ELF-1 (cell line): ENCODE measurements around the gene CCL21.

Source experiments
- DNase-seq: peaks from one replicate; pipeline ENCODE4 v3.0.0-alpha.2; 2016; ENCODE audit warnings: low read depth, low spot score

CCL21 gene

DNA sequence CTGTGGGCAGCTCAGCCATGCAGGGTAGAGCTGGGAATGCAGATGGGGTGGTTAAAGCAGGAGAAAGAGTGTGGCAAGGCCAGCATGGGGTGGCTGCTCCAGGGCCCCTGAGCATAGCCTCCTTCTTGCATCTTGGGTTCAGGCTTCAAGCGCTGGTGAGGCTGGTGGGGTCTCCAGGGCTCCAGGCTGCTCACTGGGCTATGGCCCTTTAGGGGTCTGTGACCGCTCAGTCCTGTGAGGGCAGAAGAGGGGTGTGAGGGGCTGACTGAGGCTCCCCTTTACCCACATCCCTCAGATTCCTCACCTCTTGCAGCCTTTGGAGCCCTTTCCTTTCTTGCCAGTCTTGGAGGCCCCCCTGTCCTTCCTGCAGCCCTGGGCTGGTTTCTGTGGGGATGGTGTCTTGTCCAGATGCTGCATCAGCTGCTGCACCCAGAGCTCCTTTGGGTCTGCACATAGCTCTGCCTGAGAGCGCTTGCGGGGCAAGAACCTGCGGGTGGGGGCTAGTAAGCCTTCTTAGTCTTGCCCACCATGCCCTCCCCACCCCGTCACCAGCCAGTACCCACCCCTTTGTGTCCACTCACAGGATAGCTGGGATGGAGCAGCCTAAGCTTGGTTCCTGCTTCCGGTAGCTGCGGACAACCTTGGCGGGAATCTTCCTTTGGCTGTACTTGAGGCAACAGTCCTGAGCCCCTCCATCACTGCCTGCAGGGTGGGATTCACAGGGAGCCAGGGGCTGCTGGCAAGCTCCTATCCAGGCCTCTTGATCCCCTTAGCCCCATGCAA is 549 bp downstream of the CCL21 start:
- no peak for DNase-seq

DNA sequence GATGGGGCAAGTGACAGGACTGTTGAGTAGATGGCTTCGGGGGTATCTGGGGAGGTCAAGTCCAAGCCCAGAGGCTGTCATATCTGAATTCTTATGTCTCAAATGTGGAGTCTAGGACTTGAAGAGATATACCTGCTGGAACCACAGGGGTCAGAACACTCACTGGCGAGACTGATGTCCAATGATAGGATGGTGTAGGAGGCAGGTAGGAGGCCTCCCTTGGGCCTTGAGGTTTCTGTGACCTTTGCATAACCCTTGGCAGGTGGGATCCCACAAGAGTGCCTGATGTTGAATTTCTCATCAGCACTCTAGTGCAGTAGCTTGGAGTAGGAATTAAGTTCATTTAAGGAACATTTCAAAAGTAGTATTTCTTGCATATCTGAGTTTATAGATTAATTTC is 2.8 kb downstream of the CCL21 start:
- DNase-seq = no peak

DNA sequence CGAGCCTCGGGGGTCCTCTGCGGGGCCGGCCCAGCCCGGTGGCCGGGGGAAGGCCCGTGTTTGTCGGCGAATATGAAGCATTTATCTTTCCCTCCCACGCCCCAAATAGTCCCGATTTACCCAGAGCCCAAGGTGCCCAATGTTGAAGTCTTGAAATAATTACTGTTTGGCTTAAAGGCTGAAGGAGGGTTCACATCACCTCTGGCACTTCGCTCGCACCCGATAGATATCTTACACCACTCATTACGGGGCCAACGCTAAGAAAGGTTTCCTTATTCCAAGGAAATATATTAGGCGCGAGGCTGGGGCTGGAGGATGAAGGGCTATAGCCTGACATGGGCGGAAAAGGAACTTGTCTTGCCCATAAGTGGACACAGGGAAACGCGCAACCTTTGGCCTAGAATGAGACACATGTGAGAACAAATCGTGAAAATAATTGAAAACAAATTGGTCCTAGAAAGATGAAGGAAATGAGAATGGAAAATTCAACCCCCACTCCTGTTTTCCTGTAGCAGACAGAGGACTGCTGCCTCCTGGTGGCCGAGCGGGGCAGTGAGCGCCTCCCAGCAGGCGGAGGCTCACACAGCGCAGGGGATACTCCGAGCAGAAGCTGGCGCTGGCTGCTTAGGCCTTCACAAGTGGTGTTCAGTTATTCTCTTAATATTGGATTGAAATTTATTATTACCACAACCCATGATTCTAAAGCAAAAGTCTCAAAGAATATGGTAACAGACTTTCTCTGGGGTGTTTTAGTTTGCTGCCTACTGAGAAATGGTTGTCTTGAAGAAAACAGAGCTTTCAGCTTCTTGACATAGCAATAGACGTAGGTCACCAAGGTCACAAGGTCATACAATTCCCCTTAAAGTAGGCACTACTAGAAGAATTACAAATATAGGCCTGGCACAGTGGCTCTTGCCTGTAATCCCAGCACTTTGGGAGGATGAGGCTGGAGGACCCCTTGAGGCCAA is 7.9 kb downstream of the CCL21 start:
- DNase-seq = peak; percentile 88

DNA sequence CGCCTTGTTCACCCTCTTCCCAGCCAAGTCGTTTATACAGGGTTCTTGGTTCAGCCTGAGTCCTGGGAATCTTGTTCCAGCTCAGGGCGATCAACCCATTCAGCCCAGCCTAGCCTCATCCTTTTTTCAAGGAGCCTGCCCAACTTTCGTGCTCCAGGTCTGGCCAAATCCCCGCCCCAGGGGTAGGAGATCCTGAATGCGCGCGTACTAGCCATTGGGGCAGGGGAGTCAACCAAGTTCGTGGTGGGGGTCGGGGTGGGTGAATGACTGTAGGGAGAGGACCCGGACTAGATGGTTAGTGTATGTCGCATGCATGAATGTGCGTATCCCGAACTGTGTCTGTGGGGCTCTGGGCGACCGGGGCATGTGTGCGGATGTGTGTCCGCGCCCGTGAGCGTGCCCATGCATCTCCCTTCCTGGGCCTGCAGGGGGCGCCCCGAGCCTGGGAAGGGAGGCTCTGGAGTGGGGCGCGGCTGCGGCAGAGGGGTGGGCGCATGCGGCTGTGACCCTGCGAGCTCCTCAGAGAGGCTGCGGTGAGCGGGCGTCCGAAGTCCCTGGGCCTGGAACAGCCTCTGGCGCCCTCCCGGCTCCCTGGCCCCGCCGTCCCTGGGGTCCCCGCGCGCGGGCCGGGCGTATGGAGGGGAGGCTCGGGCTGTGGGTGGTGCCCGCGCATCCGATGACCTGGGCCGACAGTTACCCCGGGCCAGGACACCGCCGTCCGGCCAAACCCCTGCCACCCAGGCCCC is 8.7 kb downstream of the CCL21 start:
- peak; percentile 89 for DNase-seq

DNA sequence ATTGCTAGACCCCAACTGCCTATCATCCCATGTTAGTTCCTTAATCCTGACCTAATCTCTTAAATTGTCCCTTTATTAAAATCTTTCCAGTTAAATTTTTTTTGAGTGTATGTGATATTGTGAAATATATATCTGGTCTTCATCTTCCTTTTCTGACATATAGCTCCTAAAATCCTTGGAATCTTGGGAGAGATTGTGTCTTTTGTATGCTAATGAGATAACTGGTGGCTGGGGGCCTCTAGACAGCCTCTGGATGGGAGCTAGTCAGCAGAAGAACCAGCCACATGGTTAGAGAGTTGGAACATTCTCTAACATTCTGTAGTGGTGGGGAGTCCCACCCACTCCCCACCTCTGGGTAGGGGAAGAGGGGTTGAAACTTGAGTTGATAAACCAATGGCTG is 15.1 kb downstream of the CCL21 start:
- no peak for DNase-seq

DNA sequence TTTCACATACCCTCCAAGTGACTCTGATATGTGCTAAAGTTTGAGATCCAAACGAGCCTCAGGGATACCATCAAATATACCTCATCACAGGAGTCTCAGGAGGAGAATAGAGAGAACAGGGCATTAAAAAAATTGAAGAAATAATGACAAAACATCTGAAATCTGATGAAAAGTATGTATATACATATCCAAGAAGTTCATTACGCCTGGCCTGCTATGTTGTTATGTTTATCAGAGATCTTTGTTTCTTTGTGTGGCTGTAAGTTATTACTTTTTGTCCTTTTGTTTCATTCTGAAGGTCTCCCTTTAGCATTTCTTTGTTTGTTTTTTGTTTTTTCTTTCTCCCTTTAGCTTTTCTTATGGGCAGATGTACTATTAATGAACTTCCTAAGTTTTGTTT is 16.4 kb downstream of the CCL21 start:
- DNase-seq = no peak

DNA sequence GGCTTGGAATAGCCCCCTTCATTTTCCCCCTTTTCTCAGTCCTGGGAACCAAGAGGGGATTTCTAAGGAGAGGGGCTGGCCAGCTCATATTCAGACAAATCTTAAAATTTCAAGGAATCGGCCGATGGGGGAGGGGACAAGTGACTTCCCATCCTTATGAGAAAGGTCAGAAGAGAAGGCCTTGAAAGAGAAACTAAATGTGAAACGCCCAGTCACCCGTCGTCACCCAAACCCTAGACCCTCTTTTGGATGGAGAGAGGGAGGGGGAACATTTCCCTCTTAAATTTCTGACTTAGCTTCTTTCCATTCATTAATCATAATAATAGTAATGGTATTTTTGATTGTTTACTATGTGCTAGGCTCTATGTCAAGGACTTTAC is 18.0 kb downstream of the CCL21 start:
- no peak for DNase-seq

DNA sequence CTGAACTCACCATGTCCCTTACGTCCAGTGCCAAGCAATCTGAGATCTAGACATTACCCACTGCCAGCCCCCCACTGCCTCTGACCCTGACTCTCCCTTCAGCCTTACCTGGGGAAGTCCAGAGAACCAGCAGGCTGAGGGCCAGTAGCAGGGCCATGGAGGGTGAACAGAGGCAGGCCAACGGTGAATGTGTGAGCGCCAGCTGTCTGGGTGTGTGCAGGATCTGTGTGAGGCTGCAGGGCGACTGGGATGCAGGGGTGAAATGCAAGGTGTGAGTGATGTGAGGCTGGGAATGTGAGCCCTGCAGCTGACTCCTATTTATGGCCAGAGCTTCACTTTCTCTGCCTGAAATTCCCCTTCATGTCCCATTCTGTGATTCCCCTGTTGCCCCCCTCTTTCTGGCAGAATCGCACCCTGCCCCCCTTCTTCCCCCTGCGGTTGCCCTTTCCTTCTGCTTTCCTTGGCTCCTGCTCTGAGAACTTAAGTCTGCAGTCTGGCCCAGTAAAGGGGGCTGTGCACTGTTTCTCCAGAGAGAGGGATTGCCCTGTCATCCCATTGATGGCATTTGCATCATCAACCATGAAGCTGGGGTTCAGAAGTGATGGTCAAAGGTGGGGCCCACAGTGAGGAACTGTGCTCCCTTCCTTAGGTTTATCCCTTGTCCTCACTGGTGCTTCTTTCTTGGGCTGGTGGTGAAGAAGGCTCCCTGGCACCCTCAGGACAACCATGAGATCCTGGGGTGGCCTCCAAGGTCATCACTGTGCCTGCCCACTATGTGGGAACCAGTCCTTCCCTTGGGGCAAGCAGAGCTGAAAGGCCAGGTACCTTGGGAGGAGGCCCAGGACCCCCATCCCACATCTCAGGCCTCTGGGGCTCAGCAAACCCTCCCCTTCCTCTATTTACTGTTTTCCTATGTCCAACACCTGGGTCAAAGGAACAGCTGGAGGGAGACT is 18.7 kb downstream of the CCL21 start, which contains the start of gene CCL19:
Gene CCL19, minus strand, starts transcription at position 294 of the 953 bp plus-strand sequence. Its CDS starts 137 bp downstream, at position 157.
- no peak for DNase-seq

DNA sequence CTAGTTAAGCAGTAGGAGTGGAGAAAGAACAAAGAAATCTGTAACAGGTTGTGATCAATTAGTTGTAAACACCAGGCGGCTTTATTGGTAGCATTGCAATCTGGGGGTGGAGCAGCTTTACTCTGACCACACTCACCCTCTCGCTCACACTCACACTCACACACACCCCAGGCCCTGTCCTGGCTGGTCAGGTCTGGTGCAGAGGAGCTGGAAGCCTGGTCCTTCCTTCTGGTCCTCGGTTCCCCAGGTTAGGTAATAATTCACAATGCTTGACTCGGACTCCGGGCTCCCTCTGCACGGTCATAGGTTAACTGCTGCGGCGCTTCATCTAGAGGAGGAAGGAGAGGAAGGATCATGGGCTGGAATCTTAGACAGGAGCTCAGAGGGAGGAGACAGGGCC is 20.4 kb downstream of the CCL21 start:
- no peak for DNase-seq

DNA sequence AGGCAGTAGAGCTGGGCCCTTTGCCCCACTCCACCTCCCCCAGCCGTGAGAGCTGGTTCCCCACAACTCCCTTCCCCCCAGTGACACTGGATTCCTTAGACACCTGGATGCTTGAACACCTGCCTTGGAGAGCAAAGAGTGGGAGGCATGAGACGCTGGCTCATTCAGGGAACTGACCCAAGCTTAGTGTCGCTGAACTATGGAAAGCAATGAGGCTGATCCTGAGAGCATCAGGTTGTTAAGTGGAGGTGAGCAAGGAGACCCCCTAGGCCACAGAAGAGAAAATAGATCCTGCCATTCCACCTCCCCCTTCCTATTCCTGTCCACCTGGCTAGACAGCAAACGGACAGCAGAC is 20.8 kb downstream of the CCL21 start:
- DNase-seq = no peak

DNA sequence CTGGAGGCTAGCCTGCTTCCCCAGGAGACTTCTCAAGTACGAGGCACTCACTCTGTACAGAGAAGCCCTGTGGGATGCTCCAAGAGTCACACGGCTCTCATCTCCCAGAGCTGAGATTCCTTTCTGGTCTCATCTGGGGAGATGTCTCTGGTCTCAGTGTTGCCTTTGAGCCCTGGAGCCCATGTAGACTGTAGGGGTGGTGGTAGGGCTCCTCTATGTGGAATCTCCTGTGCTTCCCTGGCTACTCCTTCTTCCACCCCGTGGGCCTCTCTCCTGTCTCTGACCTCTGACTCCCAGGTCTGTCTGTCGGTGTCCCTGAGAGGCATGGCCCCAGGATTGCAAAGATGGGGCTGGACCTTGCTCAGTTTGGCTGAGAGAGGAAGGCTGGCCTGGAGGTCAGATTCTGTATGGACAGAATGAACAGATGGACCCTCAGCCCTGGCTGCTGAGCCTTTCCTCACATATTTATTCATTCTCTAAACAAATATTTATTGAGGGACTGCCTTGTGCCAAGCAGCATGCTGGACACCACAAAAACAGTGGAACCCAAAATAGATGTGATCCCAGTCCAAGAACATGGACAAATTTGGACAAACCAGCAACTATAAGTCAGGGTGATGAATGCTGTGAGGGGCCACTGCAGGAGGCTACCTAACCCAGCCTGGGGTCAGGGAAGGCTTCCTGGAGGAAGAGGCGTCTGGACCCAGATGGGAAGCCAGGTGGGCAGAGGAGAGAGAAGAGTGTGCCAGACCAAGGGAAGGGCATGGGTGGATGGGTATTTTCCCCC is 21.4 kb downstream of the CCL21 start:
- no peak for DNase-seq

DNA sequence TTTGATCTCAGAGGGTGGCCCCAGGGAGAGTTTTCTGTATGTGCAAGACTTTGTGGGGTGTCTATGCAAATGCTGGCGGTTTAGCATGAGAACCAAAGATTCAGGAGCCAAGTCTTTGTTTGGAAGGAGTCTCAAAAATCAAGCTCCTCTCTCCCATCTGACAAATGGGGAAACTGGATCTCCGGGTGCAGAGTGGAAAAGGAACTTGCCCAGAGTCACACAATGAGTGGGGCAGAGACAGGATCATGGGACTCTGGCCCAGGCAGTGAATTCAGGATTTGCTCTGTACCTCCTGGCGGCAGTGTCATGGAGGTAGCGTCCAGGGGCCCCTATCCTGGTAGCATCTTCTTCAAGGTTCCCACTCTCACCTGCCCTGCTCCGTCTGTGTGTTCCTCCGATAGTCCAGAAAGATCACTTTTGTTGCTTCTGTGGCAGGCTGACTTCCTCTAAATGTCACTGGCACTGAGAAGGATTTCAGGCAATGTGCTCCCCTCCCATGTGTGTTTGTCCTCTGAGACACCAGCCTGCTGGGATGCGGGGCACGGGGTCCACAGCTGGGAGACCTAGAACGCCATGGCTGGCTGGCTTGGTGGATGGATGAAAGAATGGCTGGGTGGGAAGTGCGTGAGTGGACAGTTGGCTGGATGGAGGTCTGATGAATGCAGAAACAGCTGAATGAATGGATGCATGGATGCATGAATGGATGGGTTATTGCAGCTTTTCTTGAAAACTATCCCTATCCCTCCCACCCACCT is 22.5 kb downstream of the CCL21 start:
- DNase-seq = no peak

DNA sequence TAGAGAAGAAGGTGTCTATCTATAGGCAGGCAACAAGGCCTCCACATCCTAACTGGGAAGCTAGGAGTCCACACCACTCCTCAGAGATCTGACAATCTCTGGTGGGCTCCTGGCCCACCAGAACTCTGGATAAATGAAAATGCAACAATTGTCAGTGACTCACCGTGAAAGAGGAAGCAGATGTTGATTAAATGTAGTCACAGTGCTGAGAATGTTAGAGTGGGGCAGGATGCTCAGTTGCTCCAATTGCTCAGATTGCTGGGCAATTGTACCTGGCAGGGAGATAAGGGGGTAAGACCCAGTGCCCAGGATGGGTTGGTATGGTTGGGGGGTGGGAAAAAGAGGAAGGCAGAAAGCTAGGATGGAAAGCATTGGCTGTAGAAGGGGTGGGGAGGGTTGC is 23.2 kb downstream of the CCL21 start:
- DNase-seq = no peak

DNA sequence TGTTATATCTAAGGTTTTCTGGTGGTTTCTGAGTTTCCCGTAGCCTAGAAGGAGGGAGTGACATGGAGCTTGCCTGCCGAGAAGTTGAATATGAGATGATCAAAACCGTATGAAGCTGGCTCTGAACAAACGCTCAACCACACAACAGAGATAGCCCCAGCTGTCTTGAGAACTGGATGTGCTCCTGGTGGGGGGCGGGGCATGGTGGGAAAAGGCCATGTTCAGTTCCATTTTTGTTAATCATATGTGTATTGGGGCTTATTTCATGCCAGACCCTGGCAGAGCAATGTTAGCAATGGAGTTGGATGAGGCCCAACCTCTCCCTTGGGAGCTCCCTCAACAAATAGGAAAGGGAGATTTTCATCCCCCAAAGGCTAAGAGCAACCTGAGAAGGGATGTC is 23.7 kb downstream of the CCL21 start:
- DNase-seq = no peak

DNA sequence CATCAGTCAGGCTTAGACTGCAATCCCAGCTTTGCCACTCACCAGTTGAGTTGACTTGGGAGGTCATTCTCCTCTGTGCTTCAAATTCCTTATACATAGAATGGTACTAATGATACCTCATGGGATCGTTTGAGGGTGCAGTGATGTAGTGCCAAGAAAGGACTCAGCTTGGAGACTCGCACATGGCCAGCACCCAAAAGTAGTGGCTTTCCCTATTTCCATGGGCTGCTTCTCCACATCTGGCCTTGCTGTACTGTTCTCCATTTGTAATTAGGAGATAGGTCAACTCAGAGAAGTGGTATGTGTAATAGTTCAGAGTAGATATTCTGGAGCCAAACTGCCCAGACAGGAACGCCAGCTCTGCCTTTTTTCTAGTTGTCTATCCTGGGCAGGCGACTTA is 24.3 kb downstream of the CCL21 start:
- no peak for DNase-seq

DNA sequence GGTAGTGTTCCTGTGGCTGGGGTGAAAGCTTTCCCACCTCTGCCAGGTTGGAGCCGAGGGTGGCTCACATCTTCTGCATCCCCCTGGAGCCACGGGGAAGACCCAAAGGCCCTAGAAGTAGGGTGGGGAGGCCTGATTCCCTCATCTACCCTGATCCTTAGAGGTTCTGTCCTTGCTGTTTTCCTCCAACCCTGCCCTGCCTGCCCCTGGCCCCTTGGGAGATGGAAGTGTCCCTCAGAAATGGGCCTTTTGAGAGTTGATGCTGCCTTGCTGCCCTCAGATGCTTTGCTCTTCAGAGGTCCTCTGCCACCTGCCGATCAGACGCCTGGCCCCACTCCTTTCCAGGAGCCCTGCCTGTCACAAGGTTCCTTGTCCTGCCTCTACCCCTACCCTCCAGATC is 25.1 kb downstream of the CCL21 start:
- no peak for DNase-seq

DNA sequence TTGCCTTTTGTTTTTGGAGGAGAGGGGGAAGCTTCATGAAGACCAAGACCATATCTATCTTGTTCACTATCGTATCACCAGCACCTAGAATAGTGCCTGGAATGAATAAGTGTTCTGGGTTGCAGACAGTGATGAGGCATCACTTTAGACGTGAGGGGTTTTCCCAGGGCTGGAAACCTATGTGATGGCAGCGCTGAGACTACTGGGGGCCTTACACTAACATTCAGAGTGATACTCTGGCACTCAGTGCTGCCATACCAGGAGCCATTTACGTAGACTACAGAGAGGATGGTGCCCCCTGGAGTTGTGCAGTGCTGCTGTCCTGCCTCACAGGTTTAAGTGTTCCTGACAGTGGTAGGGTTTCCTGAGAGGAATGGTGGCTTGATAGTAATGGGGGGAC is 25.8 kb downstream of the CCL21 start:
- no peak for DNase-seq

DNA sequence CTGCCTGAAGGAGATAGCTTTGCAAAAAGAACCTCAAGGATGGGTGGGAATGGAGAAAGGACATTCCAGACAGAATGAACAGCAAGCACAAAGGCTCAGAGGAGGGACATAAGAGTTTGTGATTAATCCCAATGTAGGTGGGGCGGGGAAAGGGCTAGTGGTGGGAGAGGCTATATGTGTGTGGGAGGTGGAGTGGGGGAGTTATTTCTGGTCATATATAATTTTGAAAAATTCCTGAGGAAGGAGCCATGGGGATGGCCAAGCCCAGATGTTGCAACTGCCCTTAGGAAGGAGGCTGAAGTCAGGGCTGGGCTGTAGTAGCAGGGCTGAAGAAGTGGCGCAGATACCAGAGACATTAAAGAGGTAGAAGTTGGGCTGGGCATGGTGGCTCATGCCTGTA is 34.1 kb downstream of the CCL21 start:
- no peak for DNase-seq

DNA sequence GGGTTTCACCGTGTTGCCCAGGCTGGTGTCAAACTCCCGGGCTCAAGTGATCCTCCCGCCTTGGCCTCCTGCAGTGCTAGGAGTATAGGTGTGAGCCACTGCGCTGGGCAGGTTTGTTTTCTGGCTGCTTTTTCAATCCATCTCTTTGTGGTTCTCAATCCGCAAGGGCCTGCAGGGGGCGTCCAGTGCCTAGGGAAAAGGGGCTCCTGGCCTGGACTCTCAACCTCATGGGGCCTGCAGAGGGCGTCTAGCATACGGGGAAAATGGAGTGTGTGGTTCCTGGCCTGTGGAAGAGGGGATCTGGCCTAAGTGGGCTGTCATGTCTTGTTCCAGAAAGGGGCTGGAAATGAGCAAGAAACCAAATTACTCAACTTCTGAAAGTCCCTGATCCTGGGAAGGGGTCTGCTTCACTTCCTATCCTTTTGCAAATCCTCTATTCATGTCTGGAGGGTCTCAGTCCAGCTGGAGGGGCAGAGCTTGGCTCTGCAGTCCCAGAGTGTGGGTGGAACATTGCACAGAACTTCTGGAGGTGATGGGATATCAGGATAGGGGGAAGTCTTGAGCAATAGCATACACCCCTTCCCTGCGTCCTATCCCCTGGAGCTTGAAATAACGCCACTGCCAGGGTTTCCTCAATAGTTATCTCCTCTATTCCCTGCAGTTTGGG is 34.8 kb downstream of the CCL21 start:
- peak; percentile 91 for DNase-seq
